GM19240 (cell line): ENCODE results near the gene MRPL34.
"Not testable (repeated sequence)": the region's sequence is repeated elsewhere in the genome, so short reads cannot be mapped to it uniquely, and the experiment has no call there.

Experiments used
- DNase-seq: peaks from one replicate; pipeline ENCODE4 v3.0.0; 2011; ENCODE audit warnings: low spot score; ENCODE audit not compliant: insufficient read length

Gene MRPL34

DNA sequence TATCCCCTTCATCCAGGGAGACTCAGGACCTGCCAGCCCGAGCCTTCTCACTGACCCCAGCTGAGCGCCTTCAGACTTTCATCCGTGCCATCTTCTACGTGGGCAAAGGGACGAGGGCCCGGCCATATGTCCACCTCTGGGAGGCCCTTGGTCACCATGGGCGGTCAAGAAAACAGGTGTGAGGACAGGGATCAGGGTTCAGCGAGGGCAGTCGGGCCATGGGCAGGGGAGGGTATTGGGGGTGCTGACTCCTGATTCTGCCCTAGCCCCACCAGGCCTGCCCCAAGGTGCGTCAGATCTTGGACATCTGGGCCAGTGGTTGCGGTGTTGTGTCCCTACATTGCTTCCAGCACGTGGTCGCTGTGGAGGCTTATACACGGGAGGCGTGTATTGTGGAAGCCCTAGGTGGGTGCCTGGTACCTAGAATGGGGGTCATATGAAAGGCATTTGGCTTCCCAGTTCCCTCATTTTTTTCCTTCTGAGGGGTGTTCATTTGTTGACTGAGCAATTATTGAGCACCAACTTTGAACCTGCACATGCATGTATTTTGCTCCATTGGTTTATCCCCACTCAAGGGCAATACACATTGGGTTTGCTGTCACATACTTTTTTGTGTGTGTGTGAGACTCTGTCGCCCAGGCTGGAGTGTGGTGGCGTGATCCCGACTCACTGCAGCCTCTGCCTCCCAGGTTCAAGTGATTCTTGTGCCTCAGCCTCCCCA, 20.1 kb upstream of the MRPL34 start:
- no peak for DNase-seq

DNA sequence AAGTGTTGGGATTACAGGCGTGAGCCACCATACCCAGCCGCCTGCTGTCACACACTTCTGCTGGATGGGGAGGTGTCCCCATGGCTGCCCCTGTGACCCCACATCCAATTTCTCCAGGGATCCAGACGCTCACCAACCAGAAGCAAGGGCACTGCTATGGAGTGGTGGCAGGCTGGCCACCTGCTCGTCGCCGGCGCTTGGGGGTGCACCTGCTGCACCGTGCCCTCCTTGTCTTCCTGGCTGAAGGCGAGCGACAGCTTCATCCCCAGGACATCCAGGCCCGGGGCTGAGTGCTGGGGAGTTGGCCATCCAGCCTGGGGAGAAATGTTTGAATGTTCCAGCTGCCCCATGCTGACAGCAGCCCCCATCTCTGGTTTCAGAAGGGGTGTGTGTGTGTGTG, 19.4 kb upstream of the MRPL34 start:
- no peak for DNase-seq

DNA sequence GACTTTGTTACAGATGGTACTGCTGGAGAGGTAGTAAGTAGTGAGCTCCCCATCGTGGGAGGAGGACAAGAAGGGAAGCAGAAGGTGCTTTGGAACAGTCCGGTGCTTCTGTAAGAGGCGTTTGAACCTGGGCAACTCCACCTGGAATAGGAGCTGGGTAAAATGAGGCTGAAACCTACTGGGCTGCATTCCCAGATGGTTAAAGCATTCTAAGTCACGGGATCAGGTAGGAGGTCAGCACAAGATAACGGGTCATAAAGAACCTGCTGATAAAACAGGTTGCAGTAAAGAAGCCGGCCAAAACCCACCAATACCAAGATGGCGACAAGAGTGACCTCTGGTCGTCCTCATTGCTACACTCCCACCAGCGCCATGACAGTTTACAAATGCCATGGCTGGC, 18.9 kb upstream of the MRPL34 start:
- no peak for DNase-seq

DNA sequence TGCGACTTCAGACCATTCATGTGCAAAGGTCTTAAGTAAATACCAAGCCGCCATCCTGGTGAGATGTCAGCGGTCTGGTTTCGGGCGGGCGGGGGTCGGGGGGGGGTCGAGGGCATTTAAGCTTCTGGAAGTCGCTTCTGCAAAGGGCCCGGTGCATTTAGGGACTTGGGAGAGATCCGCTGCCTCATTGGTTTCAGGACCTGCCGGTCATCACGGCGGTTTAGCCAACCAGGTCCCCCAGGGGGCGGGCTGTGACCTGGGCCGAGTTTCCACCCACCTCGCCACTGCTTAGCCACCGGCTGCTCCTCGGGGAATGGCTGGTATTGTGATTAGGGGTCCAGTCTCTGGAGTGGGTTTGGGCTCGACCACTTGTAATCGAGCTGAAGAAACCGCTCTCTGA, 16.2 kb upstream of the MRPL34 start:
- DNase-seq, result peak; percentile 82

DNA sequence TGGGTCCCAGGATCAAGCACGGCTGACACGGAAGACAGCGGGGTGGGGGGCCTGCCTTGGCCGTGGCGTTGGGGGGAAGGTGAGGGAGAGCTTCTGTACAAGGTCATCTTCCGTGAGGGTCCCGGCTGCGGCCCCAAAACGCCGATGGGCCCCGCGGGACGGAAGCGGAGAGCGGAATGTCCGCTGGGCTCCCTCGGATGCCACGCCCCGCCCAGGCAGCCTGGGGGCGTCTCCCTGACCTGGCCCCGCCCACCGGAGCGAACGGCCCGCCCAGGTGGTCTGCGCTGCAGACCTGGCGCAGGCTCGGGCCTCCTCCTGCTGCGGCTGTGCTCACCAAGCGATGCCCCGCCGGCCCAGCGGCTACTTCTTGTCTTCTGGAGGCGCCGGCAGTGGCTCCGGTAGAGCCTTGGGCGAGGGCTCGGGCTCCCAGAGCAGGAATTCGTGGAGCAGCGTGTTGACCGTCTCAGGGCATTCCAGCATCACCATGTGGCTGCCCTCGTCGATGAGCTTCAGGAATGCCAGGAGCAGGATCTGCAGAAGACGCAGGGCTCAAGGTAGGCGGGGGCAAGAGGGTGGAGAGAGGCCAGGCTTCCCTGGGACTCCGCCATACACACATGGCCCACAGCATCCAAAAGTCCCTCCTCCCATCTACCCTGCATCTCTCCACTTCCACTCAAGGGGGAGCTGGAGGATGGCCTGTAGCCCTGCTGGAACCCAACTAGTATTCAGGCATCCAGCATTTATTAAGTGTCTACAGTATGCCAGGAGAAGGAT, 13.2 kb upstream of the MRPL34 start:
- DNase-seq, result peak; percentile 95

DNA sequence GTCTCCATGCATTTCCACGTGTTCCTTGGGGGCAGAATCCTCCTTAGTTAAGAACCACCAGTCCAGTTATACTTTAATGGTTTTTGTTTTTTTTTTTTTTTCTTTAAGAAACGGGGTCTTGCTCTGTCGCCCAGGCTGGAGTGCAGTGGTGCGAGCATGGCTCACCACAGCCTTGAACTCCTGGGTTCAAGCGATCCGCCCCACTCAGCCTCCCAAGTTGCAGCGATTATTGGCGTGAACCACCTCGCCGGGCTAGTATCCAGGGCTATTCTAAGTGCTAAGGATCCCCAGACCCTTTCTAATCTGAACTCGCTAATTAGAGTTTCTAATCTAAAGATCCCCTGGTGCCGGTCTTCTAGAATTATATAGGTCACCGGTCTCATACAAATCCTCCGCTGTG, 12.1 kb upstream of the MRPL34 start:
- DNase-seq, result no peak

DNA sequence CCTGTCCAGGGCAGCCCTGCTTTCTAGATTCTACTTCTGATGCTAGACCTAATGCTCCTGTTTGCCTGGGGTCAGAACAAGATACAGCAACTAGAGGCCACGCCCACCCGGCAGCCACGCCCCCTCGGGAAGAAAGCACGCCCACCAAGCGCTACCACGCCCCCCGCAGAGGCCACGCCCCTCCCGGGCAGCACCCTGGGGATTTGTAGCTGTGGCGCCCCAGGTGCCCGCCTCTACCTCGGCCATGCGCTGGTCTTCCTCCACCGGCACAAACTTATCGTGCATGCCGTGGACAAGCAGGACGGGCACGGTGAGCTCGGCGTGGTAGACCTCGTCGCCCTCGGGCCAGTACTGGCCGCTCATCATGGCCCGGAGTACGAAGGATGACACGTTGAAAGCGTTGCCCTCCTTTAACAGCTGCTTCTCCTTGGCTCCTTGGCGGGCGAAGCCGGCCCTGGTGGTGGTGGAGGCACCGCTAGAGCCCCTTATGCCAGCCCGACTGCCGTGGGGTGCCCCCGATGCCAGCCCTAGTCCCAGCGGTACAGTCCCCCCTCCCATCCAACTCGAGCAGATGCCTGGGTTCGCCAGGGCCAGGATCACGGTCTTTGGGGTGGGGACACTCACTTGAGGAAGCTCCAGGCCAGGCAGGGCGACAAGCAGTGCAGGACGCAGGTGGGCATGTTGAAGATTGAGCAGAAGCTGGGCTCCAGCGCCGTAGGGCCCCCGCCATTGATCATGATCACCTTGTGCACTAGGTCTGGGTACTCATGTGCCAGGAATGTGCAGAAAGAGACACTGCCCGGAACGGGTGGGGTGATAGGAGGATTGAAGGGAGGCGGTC, 11.4 kb upstream of the MRPL34 start:
- peak; percentile 22 for DNase-seq

DNA sequence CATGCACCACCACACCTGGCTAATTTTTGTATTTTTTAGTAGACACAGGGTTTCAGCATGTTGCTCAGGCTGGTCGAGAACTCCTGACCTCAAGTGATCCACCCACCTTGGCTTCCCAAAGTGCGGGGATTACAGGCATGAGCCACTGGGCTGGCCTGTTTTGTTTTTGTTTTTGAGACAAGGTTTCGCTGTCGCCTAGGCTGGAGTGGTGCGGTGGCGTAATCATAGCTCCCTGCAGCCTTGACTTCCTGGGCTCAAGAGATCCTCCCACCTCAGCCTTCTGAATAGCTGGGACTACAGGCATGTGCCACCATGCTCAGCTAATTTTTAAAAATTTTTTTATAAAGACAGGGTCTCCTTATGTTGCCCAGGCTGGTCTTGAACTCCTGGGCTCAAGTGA, 10.1 kb upstream of the MRPL34 start:
- DNase-seq, result not testable (repeated sequence)

DNA sequence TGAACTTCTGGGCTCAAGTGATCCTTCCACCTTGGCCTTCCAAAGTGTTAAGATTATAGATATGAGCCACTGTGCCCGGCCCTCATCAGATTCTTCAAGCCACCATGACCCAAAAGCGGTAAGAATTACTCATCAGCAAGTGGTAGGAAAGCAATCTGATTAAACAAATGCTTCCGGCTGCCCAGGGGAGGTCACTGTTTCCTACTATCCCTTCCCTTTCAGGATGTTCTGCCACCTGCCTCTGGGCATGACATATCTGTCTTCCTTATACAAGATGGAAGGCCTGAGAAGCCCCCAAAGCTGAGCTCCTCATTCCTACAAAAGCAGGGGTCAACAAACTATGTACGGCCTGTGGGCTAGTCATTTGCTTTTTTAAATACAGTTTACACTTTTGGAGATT, 9.4 kb upstream of the MRPL34 start:
- no peak for DNase-seq

DNA sequence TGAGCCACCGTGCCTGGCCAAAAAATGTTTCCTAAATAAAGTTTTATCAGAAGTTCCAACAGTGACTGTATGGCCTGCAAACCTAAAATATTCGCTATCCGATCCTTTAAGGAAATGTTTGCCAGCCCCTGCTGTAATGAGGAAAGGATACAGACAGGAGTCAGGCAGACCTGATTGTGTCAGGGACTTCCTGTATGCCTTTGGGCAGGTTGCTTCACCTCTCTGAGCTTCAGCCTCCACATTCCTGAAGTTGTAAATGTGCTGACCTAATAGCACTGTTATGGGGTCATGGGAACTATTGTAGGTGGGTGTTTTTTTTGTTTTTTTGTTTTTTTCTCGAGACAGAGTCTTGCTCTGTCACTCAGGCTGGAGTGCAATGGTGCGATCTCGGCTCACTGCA, 8.7 kb upstream of the MRPL34 start:
- DNase-seq, result no peak

DNA sequence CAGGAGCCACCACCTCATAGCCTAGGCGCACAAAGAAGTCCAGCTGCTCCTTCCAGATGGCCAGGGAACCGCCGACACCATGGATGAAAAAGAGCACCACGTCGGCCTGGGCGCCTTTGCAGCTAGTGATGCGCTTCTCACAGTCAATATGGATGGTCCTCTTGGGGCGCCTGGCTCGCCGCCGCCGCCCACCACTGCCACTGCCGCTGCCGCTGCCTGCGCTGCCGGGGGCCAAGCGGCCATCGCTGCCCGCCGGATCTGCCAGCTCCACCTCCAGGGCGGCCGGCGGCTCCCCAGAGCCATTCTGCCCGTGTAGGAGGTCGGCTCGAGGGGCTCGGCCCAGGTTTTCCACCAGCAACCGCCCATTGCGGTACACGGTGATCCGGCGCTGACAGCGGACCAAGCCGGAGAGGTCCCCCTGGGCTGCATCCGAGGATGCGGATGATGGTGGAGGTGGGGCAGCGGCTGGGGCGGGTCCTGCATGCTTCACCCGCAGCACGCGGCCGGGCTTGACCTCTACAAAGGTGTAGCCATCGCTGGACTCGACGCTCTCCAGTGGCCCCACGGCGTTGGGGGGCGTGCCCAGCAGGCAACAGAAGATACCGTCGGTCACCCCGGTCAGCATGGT, 4.6 kb upstream of the MRPL34 start:
- no peak for DNase-seq

DNA sequence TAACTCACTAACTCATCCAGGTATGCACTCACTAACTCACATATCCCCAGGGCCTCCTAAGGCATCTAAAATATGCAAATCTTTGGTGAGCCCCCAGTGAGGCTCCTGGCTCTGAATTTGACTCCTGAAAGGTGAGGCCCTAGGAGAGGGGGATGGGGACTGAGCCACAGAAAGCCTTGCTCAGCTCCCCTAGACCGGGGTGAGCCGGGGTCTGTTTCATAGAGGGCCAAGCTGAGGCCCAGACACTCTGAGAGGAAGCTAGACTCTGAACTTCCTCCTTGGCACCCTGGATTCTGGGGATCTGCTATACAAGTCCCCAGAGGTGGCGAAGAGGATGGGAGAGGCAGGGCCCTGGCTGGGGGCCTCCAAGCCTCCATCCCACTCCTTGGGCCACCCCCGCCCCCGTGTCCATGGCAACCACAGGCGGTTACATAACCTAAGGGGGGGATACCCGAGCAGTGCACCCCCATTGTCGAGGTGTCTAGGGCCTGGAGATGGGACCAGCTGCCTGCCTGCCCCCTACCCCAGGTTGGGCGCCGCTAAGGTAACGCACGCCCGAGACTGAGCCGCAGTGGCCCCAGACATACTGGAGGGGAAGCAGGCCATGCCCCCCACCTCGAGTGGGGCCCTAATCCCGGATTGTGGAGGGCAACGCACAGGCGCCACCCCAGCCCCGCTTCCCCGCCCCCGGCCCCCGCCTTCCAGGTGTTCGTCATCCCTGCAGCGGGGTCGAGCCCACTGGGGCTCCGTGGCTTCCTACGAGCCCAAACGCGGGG, 3.1 kb upstream of the MRPL34 start:
- no peak for DNase-seq

DNA sequence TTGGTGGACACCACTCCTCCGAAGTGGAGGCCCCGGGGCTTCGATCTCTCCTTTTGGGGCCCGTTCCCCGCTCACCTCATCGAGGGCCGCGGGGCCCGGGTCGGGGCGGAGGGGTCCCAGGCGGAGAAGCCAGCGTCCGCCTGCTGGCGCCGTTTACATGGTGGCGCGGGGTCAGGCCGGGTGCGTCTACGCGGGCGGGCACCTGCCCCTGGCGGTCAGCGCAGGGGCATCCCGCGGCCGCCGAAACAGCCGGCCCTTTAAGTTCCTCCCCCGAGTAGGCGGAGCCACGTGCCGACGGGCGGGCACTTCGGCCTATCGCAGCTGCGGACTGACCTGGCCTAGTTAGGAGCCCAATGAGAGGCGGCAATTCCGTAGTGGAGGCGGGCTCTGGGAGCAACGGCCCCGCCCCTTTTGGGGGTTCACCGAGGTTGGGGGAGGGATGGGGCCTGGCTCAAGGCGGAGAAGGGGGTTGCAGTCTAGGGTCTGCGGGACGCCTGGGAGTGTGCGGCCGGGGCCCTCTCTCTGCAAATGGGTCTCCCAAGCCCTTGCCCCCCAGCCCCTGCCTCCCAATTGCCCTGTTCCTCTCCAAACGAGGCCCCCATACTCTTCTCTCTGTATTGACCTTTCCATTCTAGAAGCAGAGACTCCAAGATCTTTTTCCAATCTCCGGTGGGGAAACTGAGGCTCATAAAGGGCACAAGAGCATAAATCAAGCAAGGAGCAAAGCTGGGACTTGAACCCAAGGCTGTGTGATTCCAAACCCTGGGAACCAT, 2.3 kb upstream of the MRPL34 start, which contains the start of gene ABHD8:
ABHD8 (minus strand) TSS at position 259 of the 773 bp plus-strand sequence. CDS start 1,809 bp downstream, outside the sequence.
- peak; percentile 95 for DNase-seq

DNA sequence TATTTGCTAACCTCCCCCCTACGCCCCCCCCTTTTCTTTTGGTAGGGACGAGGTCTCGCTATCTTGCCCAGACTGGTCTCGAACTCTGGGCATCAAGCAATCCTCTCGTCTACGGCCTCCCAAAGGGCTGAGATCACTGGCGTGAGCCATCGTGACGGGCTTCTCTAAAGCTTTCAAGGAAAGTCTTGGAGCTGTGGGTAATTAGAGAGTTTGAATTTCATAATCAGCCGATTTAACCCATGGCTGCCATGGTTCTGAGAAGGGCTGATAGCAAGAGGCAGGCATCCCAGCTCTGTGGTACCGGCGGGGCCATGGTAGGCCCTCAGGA, 1.8 kb upstream of the MRPL34 start:
- no peak for DNase-seq

DNA sequence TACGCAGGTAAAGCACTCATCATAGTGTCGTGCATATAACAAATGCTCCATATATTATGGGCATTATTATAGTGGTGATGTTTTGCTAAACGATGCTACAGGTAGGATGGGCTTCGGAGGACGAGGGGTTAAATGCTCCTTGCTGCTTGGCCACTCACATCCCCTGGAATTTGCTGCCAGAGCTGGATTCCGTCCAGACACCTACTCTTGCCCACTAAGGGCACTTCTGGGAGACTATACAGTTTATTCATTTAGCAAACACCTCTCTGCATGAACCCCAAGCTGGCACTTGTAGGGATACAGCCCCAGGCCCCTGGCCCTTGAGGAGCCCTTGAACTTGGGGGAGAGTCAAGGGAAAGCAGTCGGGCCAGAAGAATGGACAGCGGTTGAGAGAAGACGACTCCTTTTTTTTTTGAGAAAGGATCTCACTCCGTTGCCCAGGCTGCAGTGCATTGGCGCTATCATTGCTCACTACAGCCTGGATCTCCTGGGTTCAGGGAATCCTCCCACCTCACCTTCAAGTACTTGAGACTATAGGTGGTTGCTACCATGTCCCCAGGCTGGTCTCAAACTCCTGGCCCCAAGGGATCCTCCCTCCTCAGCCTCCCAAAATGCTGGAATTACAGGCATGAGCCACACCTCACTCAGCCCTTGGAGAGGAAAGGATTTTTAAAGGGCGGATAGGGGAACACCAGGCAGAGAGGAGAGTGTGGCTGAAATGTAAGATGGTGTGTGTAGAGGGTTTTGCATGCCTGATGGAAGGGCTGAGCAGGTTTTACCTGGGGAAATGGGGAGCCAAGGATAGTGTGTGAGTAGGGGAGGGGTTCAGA, 1.1 kb upstream of the MRPL34 start:
- no peak for DNase-seq

DNA sequence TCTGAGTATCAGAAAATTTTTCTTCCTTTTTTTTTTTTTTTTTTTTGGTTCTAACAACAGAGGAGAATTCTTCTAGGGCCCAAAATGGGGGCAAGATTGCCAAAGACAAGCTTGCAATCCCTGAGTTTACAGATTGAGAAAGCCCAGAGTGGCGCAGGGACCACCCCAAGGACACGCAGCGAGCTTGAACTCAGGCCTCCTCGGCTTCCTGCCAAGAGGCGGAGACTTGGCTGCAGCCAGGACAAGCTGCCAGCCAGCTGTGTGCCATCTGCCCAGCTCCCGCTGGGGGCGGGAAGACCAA, 506 bp upstream of the MRPL34 start:
- DNase-seq, result no peak

DNA sequence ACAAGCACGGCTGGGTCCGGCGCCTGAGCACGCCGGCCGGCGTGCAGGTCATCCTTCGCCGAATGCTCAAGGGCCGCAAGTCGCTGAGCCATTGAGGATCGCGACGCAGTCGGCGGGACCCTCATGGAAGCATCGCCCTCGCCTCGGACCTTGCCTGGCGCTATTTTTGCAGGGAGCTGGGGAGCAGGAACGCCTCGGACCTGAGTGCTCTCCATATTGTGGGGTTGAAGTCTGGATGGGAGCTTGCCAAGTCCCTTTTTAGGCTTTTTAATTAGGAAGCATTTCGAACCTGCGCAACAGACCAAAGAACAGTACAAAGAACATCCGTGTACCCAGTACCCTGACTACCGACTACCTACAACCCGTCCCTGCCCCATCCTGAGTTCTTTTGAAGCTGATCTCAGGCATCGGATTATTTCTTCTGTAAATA, 628 bp downstream of the MRPL34 start:
- DNase-seq, result no peak

DNA sequence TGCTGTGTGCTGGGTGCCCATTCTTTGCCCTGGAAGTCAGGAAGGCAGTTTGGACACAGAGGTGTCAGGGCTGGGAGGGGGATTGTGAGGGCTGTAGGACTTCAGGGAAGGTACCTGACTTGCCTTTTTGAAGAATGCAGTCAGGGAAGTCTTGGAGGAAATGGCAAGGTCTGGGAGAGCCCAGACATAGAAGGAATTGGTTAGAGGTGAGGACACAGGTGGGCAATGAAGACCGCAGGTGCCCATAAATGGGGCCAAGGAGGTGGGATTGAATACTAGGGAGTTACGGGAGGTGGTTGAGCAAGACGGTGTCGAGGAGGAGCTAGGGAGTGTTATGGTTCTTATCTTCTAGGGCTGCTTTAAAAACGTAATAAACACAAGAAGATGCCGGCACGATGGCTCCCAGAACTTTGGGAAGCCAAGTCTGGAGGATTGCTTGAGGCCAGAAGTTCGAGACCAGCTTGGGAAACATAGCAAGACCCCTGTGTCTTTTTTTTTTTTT, 2.3 kb downstream of the MRPL34 start:
- no peak for DNase-seq
